Activated CD4-positive, alpha-beta T cell treated with anti-CD3 and anti-CD28 coated beads, Interleukin-2, amount 10 ng/mL, durations not matched to agents 24 days and 14 days (primary cell): Measurements from ENCODE around the gene MARCKS. TPM values are rescaled to one million over a fixed set of nuclear protein-coding genes. Genes with fewer than 3 reads are reported as not detected.

Experiments
- DNase-seq: peaks from one replicate; pipeline ENCODE4 v3.0.0; 2022
- H3K27ac Mint-ChIP-seq: one replicate; pipeline ENCODE4 v1.8.0; 2022; ENCODE audit warnings: mild to moderate bottlenecking, mixed read lengths
- H3K27me3 Mint-ChIP-seq: one replicate; pipeline ENCODE4 v1.8.0; 2022; ENCODE audit warnings: mixed read lengths
- H3K36me3 Mint-ChIP-seq: one replicate; pipeline ENCODE4 v1.8.0; 2022; ENCODE audit warnings: low read depth, mild to moderate bottlenecking, mixed read lengths
- H3K4me1 Mint-ChIP-seq: one replicate; pipeline ENCODE4 v1.8.0; 2021; ENCODE audit warnings: mixed read lengths
- H3K4me3 Mint-ChIP-seq: one replicate; pipeline ENCODE4 v1.8.0; 2022; ENCODE audit warnings: mild to moderate bottlenecking, moderate library complexity, mixed read lengths
- H3K9me3 Mint-ChIP-seq: one replicate; pipeline ENCODE4 v1.8.0; 2021; ENCODE audit warnings: mixed read lengths
- intact Hi-C: fragments of 100-400 bp; cut with micrococcal nuclease; formaldehyde crosslinking; loops from one replicate; pipeline ENCODE4 v1.15.1; 2023
- total RNA-seq: library from RNA; stranded (reverse); gene quantifications from 2 replicates; pipeline ENCODE4 v1.2.3, GENCODE V29; 2022

MARCKS gene
- total RNA-seq, 1 donor from 2014 or later, result 0.05 TPM

- H3K9me3 Mint-ChIP-seq, result no peaks in the 10 kb centered on the region
- intact Hi-C loops, result no loop called here
- DNase-seq, result no peak
- no peaks in the 10 kb centered on the region for H3K36me3 Mint-ChIP-seq
- no peak overlapping the region for H3K4me3 Mint-ChIP-seq
- H3K27ac Mint-ChIP-seq, result no peak overlapping the region
- no peaks in the 10 kb centered on the region for H3K4me1 Mint-ChIP-seq
- H3K27me3 Mint-ChIP-seq, result peaks cover 2% of the 10 kb centered on the region
Measured at GRCh38 chr6:113833537-113833936, 23.6 kb upstream of the MARCKS start.

GRCh38 chr6:113837170-113837569 is 20.0 kb upstream of the MARCKS start:
- H3K9me3 Mint-ChIP-seq, result no peaks in the 10 kb centered on the region
- no peaks in the 10 kb centered on the region for H3K4me1 Mint-ChIP-seq
- H3K27ac Mint-ChIP-seq, result no peak overlapping the region
- no peak for DNase-seq
- H3K27me3 Mint-ChIP-seq, result peaks cover 2% of the 10 kb centered on the region
- no peak overlapping the region for H3K4me3 Mint-ChIP-seq
- intact Hi-C loops, result no loop called here
- no peaks in the 10 kb centered on the region for H3K36me3 Mint-ChIP-seq

GRCh38 chr6:113842165-113842564 is 15.0 kb upstream of the MARCKS start:
- intact Hi-C loops, result no loop called here
- no peaks in the 10 kb centered on the region for H3K9me3 Mint-ChIP-seq
- H3K27ac Mint-ChIP-seq, result no peak overlapping the region
- H3K27me3 Mint-ChIP-seq, result peaks cover 9% of the 10 kb centered on the region
- DNase-seq, result no peak
- no peaks in the 10 kb centered on the region for H3K4me1 Mint-ChIP-seq
- no peak overlapping the region for H3K4me3 Mint-ChIP-seq
- no peaks in the 10 kb centered on the region for H3K36me3 Mint-ChIP-seq

- Mint-ChIP-seq H3K4me3 (no peak overlapping the region), H3K27ac (no peak overlapping the region), H3K9me3 (no peaks in the 10 kb centered on the region), H3K4me1 (no peaks in the 10 kb centered on the region), H3K36me3 (no peaks in the 10 kb centered on the region), H3K27me3 (peaks cover 15% of the 10 kb centered on the region)
- intact Hi-C loops, result no loop called here
- DNase-seq, result peak; percentile 5
Measured at GRCh38 chr6:113843500-113844073, 13.6 kb upstream of the MARCKS start.

- no peak overlapping the region for H3K27ac Mint-ChIP-seq
Measured at GRCh38 chr6:113846577-113846976, 10.6 kb upstream of the MARCKS start.

GRCh38 chr6:113847447-113847846 is 9.7 kb upstream of the MARCKS start:
- no peaks in the 10 kb centered on the region for H3K4me1 Mint-ChIP-seq
- no peaks in the 10 kb centered on the region for H3K9me3 Mint-ChIP-seq
- intact Hi-C loops, result no loop called here
- DNase-seq, result peak; percentile 25
- H3K27me3 Mint-ChIP-seq, result peaks cover 29% of the 10 kb centered on the region
- no peak overlapping the region for H3K4me3 Mint-ChIP-seq
- H3K36me3 Mint-ChIP-seq, result no peaks in the 10 kb centered on the region
- no peak overlapping the region for H3K27ac Mint-ChIP-seq

More at GRCh38 chr6:113846577-113846976, 10.6 kb upstream of the MARCKS start:
- Mint-ChIP-seq H3K27me3 (peaks cover 25% of the 10 kb centered on the region), H3K4me1 (no peaks in the 10 kb centered on the region), H3K9me3 (no peaks in the 10 kb centered on the region), H3K36me3 (no peaks in the 10 kb centered on the region), H3K4me3 (no peak overlapping the region)
- peak; percentile 6 for DNase-seq
- intact Hi-C loops, result no loop called here

GRCh38 chr6:113848280-113848679 is 8.9 kb upstream of the MARCKS start:
- DNase-seq, result peak; percentile 20
- Mint-ChIP-seq H3K36me3 (no peaks in the 10 kb centered on the region), H3K9me3 (no peaks in the 10 kb centered on the region), H3K4me3 (no peak overlapping the region), H3K27me3 (peaks cover 36% of the 10 kb centered on the region), H3K4me1 (no peaks in the 10 kb centered on the region), H3K27ac (no peak overlapping the region)
- intact Hi-C loops, result no loop called here

GRCh38 chr6:113848811-113849210 is 8.3 kb upstream of the MARCKS start:
- Mint-ChIP-seq H3K36me3 (no peaks in the 10 kb centered on the region), H3K4me1 (no peaks in the 10 kb centered on the region), H3K9me3 (no peaks in the 10 kb centered on the region), H3K27ac (no peak overlapping the region), H3K4me3 (no peak overlapping the region), H3K27me3 (peaks cover 40% of the 10 kb centered on the region)
- DNase-seq, result peak; percentile 5
- intact Hi-C loops, result no loop called here

- peaks cover 46% of the 10 kb centered on the region for H3K27me3 Mint-ChIP-seq
- intact Hi-C loops, result no loop called here
- peaks cover 11% of the 10 kb centered on the region for H3K4me1 Mint-ChIP-seq
- H3K9me3 Mint-ChIP-seq, result peaks cover 13% of the 10 kb centered on the region
- no peak overlapping the region for H3K4me3 Mint-ChIP-seq
- H3K36me3 Mint-ChIP-seq, result no peaks in the 10 kb centered on the region
- no peak overlapping the region for H3K27ac Mint-ChIP-seq
- peak; percentile 7 for DNase-seq
Measured at GRCh38 chr6:113853252-113853651, 3.9 kb upstream of the MARCKS start.

- H3K36me3 Mint-ChIP-seq, result no peaks in the 10 kb centered on the region
- DNase-seq, result peak; percentile 60
- H3K4me1 Mint-ChIP-seq, result peaks cover 14% of the 10 kb centered on the region
- no peak overlapping the region for H3K27ac Mint-ChIP-seq
- H3K27me3 Mint-ChIP-seq, result peaks cover 44% of the 10 kb centered on the region
- H3K9me3 Mint-ChIP-seq, result peaks cover 13% of the 10 kb centered on the region
- H3K4me3 Mint-ChIP-seq, result peak overlapping the region; percentile 36
- intact Hi-C loops, result loop anchor here (5.0 kb wide), 1 partner anchor 223 kb away; no protein-coding TSS in a partner anchor
Measured at GRCh38 chr6:113854531-113855499, 2.3 kb upstream of the MARCKS start.

GRCh38 chr6:113855500-113856374 is 1.4 kb upstream of the MARCKS start:
- Mint-ChIP-seq H3K4me1 (peaks cover 17% of the 10 kb centered on the region), H3K4me3 (no peak overlapping the region)
- DNase-seq, result peak; percentile 68

GRCh38 chr6:113856375-113856624 is 845 bp upstream of the MARCKS start:
- no peak overlapping the region for H3K27ac Mint-ChIP-seq
- intact Hi-C loops, result loop anchor here (5.0 kb wide), 1 partner anchor 224 kb away; no protein-coding TSS in a partner anchor
- H3K36me3 Mint-ChIP-seq, result peaks cover 1% of the 10 kb centered on the region
- H3K4me1 Mint-ChIP-seq, result peaks cover 17% of the 10 kb centered on the region
- DNase-seq, result no peak
- H3K9me3 Mint-ChIP-seq, result peaks cover 13% of the 10 kb centered on the region
- peaks cover 47% of the 10 kb centered on the region for H3K27me3 Mint-ChIP-seq
- H3K4me3 Mint-ChIP-seq, result no peak overlapping the region

More at GRCh38 chr6:113855500-113856374, 1.4 kb upstream of the MARCKS start:
- Mint-ChIP-seq H3K27ac (no peak overlapping the region), H3K9me3 (peaks cover 13% of the 10 kb centered on the region), H3K27me3 (peaks cover 45% of the 10 kb centered on the region), H3K36me3 (peaks cover 1% of the 10 kb centered on the region)
- intact Hi-C loops, result loop anchor here (5.0 kb wide), 1 partner anchor 223 kb away; no protein-coding TSS in a partner anchor

GRCh38 chr6:113857556-113858479 is 673 bp downstream of the MARCKS start:
- intact Hi-C loops, result loop anchor here (2.0 to 5.0 kb wide), 2 partner anchors 226 to 1677 kb away; no protein-coding TSS in a partner anchor
- no peak overlapping the region for H3K4me3 Mint-ChIP-seq
- peaks cover 49% of the 10 kb centered on the region for H3K27me3 Mint-ChIP-seq
- peak overlapping the region; percentile 42 for H3K27ac Mint-ChIP-seq
- peaks cover 17% of the 10 kb centered on the region for H3K4me1 Mint-ChIP-seq
- H3K9me3 Mint-ChIP-seq, result peaks cover 13% of the 10 kb centered on the region
- peak; percentile 65 for DNase-seq
- H3K36me3 Mint-ChIP-seq, result peaks cover 1% of the 10 kb centered on the region
